GM12891 (cell line): ENCODE data around the gene YOD1.

Source experiments
- POLR2A ChIP-seq: IDR thresholded peaks from 2 replicates; pipeline ENCODE4 v1.6.1; 2011; ENCODE audit warnings: low read depth, low read length, control low read depth
- POLR2AphosphoS5 ChIP-seq: IDR thresholded peaks from 2 replicates; pipeline ENCODE4 v1.6.1; 2011; ENCODE audit warnings: low read depth, low read length, control low read depth
- TAF1 ChIP-seq: IDR thresholded peaks from 2 replicates; pipeline ENCODE4 v1.6.1; 2011; ENCODE audit warnings: low read depth, low read length, control low read depth

GRCh38 chr1:207047505-207047904 is 3.5 kb downstream of the YOD1 start:
- TF ChIP-seq POLR2A, result no peak
- TF ChIP-seq TAF1, result no peak
- no peak for TF ChIP-seq POLR2AphosphoS5
